ENCODE results near the gene CFTR.

DNA sequence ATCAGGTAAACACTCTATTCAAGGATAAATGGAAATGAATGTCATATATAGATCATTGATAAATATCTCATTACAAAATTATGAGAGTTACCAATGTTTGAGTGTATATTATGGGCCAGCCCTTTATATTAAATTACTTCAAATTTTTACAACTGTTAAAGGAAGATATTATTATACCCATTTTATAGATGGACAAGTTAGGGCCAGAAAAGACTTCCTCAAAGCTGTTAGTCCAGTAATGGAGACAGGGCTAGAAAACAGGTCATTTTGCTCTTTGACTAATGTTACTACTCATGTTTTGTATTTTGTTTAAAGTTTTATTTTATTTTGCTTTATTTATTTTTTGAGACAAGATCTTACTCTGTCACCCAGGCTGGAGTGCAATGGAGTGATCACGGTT lies 101.6 kb downstream of the CFTR start:
- TF ChIP-seq, protein P1, sequence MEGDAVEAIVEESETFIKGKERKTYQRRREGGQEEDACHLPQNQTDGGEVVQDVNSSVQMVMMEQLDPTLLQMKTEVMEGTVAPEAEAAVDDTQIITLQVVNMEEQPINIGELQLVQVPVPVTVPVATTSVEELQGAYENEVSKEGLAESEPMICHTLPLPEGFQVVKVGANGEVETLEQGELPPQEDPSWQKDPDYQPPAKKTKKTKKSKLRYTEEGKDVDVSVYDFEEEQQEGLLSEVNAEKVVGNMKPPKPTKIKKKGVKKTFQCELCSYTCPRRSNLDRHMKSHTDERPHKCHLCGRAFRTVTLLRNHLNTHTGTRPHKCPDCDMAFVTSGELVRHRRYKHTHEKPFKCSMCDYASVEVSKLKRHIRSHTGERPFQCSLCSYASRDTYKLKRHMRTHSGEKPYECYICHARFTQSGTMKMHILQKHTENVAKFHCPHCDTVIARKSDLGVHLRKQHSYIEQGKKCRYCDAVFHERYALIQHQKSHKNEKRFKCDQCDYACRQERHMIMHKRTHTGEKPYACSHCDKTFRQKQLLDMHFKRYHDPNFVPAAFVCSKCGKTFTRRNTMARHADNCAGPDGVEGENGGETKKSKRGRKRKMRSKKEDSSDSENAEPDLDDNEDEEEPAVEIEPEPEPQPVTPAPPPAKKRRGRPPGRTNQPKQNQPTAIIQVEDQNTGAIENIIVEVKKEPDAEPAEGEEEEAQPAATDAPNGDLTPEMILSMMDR (IDR thresholded peaks at IDR 0.05), result no peak
- TF ChIP-seq POLR2A (IDR thresholded peaks at IDR 0.05), result no peak
